H1 (cell line): ENCODE data around the gene CCDC91. TPM values are rescaled to one million over a fixed set of nuclear protein-coding genes. Genes with fewer than 3 reads are reported as not detected.

Experiments
- CTCF ChIA-PET: fragments of 300-600 bp; sonication (Branson Sonifier 250); formaldehyde crosslinking; loops from one replicate; lab custom pipeline; 2021; ENCODE audit not compliant: partially characterized antibody; lab: Charles Lee
- POLR2A ChIA-PET: fragments of 300-600 bp; sonication (Branson Sonifier 250); formaldehyde crosslinking; loops from one replicate; lab custom pipeline; 2021; ENCODE audit warnings: inconsistent platforms; ENCODE audit not compliant: partially characterized antibody; lab: Charles Lee
- DNase-seq, 2 experiments: peaks; one replicate each; pipeline versions ENCODE4 v3.0.0 to v3.0.0-alpha.2; 2010 to 2022; ENCODE audit warnings: low spot score in 2 of 2, low read depth in 1 of 2, mixed read lengths in 1 of 2
- FAIRE-seq: peaks from 2 replicates; lab custom pipeline; 2011; peaks lifted over from hg19 to GRCh38; lab: Jason Lieb, UNC
- H2AFZ ChIP-seq: 2 replicates; pipeline ENCODE4 v1.8.1; 2012; ENCODE audit warnings: low read length, inconsistent platforms
- H2AK5ac ChIP-seq: 2 replicates; pipeline ENCODE4 v1.6.1; 2013; ENCODE audit warnings: low read depth, low read length
- H2BK120ac ChIP-seq: replicated peaks from 2 replicates; pipeline ENCODE3; 2013; ENCODE audit warnings: low read depth, low read length, inconsistent platforms
- H2BK12ac ChIP-seq: 2 replicates; pipeline ENCODE4 v1.6.1; 2013; ENCODE audit warnings: low read depth, low read length
- H2BK15ac ChIP-seq: 2 replicates; pipeline ENCODE4 v1.6.1; 2013; ENCODE audit warnings: low read length
- H2BK20ac ChIP-seq: 2 replicates; pipeline ENCODE4 v1.6.1; 2013; ENCODE audit warnings: low read length
- H2BK5ac ChIP-seq: 2 replicates; pipeline ENCODE4 v1.6.1; 2013; ENCODE audit warnings: low read depth, low read length
- H3K14ac ChIP-seq: 2 replicates; pipeline ENCODE4 v1.6.1; 2013; ENCODE audit warnings: inconsistent platforms; ENCODE audit not compliant: insufficient read length
- H3K18ac ChIP-seq: 2 replicates; pipeline ENCODE4 v1.6.1; 2013; ENCODE audit warnings: low read length; ENCODE audit errors: extremely low read depth
- H3K23ac ChIP-seq: 2 replicates; pipeline ENCODE4 v1.6.1; 2013; ENCODE audit warnings: inconsistent platforms; ENCODE audit not compliant: insufficient read length
- H3K23me2 ChIP-seq: 2 replicates; pipeline ENCODE4 v1.6.1; 2013; ENCODE audit warnings: low read depth, low read length
- H3K27ac ChIP-seq: 2 replicates; pipeline ENCODE4 v1.6.1; 2011; ENCODE audit warnings: low read depth, low read length, inconsistent platforms
- H3K27me3 ChIP-seq, 4 experiments: replicated peaks in 1 of 4; 1 replicate in 1 of 4; 2 replicates in 3 of 4; pipeline versions ENCODE4 v1.6.1 to v1.8.1; 2011 to 2013; ENCODE audit warnings: low read length in 3 of 4, mild to moderate bottlenecking in 3 of 4, inconsistent platforms in 2 of 4, mixed read lengths in 2 of 4, moderate library complexity in 1 of 4; ENCODE audit not compliant: control insufficient read depth in 3 of 4, insufficient read depth in 3 of 4; ENCODE audit errors: extremely low read depth in 1 of 4
- H3K36me3 ChIP-seq, 4 experiments: 2 replicates each; pipeline versions ENCODE4 v1.6.1 to v1.8.1; 2011 to 2013; ENCODE audit warnings: mild to moderate bottlenecking in 4 of 4, low read length in 3 of 4, moderate library complexity in 2 of 4, control low read depth in 1 of 4, inconsistent platforms in 1 of 4; ENCODE audit not compliant: insufficient read depth in 4 of 4, control insufficient read depth in 2 of 4
- H3K4ac ChIP-seq: replicated peaks from 2 replicates; pipeline ENCODE3; 2013; ENCODE audit warnings: low read length, low read depth, mixed read lengths, inconsistent platforms; ENCODE audit not compliant: insufficient read length
- H3K4me1 ChIP-seq, 4 experiments: replicated peaks in 1 of 4; 1 replicate in 1 of 4; 2 replicates in 3 of 4; pipeline versions ENCODE4 v1.6.1 to v1.8.1; 2011 to 2013; ENCODE audit warnings: low read length in 3 of 4, inconsistent platforms in 2 of 4, mixed read lengths in 1 of 4; ENCODE audit not compliant: insufficient read depth in 4 of 4, control insufficient read depth in 3 of 4
- H3K4me2 ChIP-seq, 2 experiments: 2 replicates each; pipeline versions ENCODE4 v1.6.1 to v1.8.1; 2011 to 2013; ENCODE audit warnings: low read depth in 2 of 2, low read length in 2 of 2, control low read depth in 1 of 2, inconsistent platforms in 1 of 2, mild to moderate bottlenecking in 1 of 2; ENCODE audit not compliant: insufficient read depth in 1 of 2
- H3K4me3 ChIP-seq, 4 experiments: fragments of 200-600, 300-600 bp in 1 of 4; sonication (generic), shearing (Covaris generic), sonication (Bioruptor Twin) in 1 of 4; 2 replicates each; pipeline versions ENCODE4 v1.5.1 to v1.8.1; 2011 to 2016; ENCODE audit warnings: low read length in 4 of 4, low read depth in 3 of 4, control low read depth in 2 of 4, inconsistent platforms in 2 of 4, mild to moderate bottlenecking in 2 of 4, mixed read lengths in 1 of 4, moderate library complexity in 1 of 4; ENCODE audit not compliant: insufficient read depth in 2 of 4; ENCODE audit errors: extremely low read depth in 1 of 4
- H3K56ac ChIP-seq: replicated peaks from 2 replicates; pipeline ENCODE3; 2013; ENCODE audit warnings: low read depth, mild to moderate bottlenecking, mixed read lengths, low read length, inconsistent platforms; ENCODE audit not compliant: insufficient read length
- H3K79me1 ChIP-seq: 2 replicates; pipeline ENCODE4 v1.6.1; 2013; ENCODE audit warnings: low read depth, low read length, control low read depth
- H3K79me2 ChIP-seq, 2 experiments: 2 replicates each; pipeline versions ENCODE4 v1.6.1 to v1.8.1; 2012 to 2013; ENCODE audit warnings: low read length in 2 of 2, mild to moderate bottlenecking in 2 of 2, inconsistent platforms in 1 of 2; ENCODE audit not compliant: insufficient read depth in 2 of 2, control insufficient read depth in 1 of 2
- H3K9ac ChIP-seq, 4 experiments: replicated peaks in 1 of 4; 1 replicate in 1 of 4; 2 replicates in 3 of 4; pipeline versions ENCODE4 v1.6.1 to v1.8.1; 2011 to 2013; ENCODE audit warnings: low read depth in 3 of 4, low read length in 3 of 4, control low read depth in 2 of 4, mild to moderate bottlenecking in 2 of 4, moderate library complexity in 2 of 4, inconsistent platforms in 1 of 4; ENCODE audit errors: extremely low read depth in 1 of 4
- H3K9me3 ChIP-seq, 2 experiments: 2 replicates each; pipeline versions ENCODE4 v1.6.1 to v1.8.1; 2012 to 2013; ENCODE audit warnings: mild to moderate bottlenecking in 2 of 2, moderate library complexity in 2 of 2, control low read depth in 1 of 2, inconsistent platforms in 1 of 2, low read depth in 1 of 2, low read length in 1 of 2, mixed read lengths in 1 of 2; ENCODE audit not compliant: insufficient read depth in 2 of 2
- H4K20me1 ChIP-seq, 2 experiments: replicated peaks in 1 of 2; 2 replicates each; pipeline versions ENCODE3 to v1.8.1; 2011 to 2013; ENCODE audit warnings: inconsistent platforms in 2 of 2, low read length in 2 of 2, mild to moderate bottlenecking in 1 of 2; ENCODE audit not compliant: insufficient read depth in 2 of 2, control insufficient read depth in 1 of 2
- H4K5ac ChIP-seq: 2 replicates; pipeline ENCODE4 v1.6.1; 2013; ENCODE audit warnings: low read length, low read depth, mixed read lengths, inconsistent platforms; ENCODE audit not compliant: insufficient read length
- H4K8ac ChIP-seq: 2 replicates; pipeline ENCODE4 v1.8.0; 2013; ENCODE audit warnings: mild to moderate bottlenecking, moderate library complexity, low read length, inconsistent platforms; ENCODE audit not compliant: insufficient read depth; ENCODE audit errors: extremely low read depth
- H4K91ac ChIP-seq: replicated peaks from 2 replicates; pipeline ENCODE3; 2013; ENCODE audit warnings: low read length, mixed read lengths, inconsistent platforms; ENCODE audit not compliant: insufficient read length
- BACH1 ChIP-seq: IDR thresholded peaks from 2 replicates; pipeline ENCODE4 v1.6.1; 2012; ENCODE audit warnings: low read length, improper control_type of control experiment
- CBX5 ChIP-seq: fragments of 300-800, 300-1000 bp; sonication (generic); IDR thresholded peaks from 2 replicates; pipeline ENCODE4 v1.7.1; 2016; ENCODE audit warnings: antibody characterized with exemption, low read length, low read depth
- CEBPB ChIP-seq: IDR thresholded peaks from 2 replicates; pipeline ENCODE4 v1.6.1; 2012; ENCODE audit warnings: low read depth, low read length
- GABPA ChIP-seq: IDR thresholded peaks from 2 replicates; pipeline ENCODE4 v1.6.1; 2011; ENCODE audit warnings: mild to moderate bottlenecking, low read length, moderate library complexity, borderline replicate concordance; ENCODE audit not compliant: insufficient read depth
- KDM4A ChIP-seq: IDR thresholded peaks from one replicate; pipeline ENCODE4 v1.7.1; 2012; ENCODE audit warnings: low read depth, mild to moderate bottlenecking, moderate library complexity, low read length, inconsistent platforms; ENCODE audit not compliant: severe bottlenecking
- KDM5A ChIP-seq: fragments of 200-600 bp; IDR thresholded peaks from 2 replicates; pipeline ENCODE4 v1.7.1; 2012; ENCODE audit warnings: mild to moderate bottlenecking, low read length, inconsistent platforms, mixed read lengths
- PHF8 ChIP-seq: fragments of 200-600 bp; sonication (generic); conservative IDR thresholded peaks from 2 replicates; pipeline ENCODE4 v1.7.1; 2012; ENCODE audit warnings: low read depth, mild to moderate bottlenecking, inconsistent platforms, low read length, moderate library complexity
- POLR2A ChIP-seq, 2 experiments: IDR thresholded peaks; 1 replicate in 1 of 2; 2 replicates in 1 of 2; pipeline ENCODE4 v1.6.1; 2011; ENCODE audit warnings: low read depth in 2 of 2, low read length in 2 of 2, mild to moderate bottlenecking in 2 of 2; ENCODE audit errors: control extremely low read depth in 1 of 2
- POLR2AphosphoS5 ChIP-seq: IDR thresholded peaks from 2 replicates; pipeline ENCODE4 v1.6.1; 2011; ENCODE audit warnings: low read depth, low read length
- RBBP5 ChIP-seq: IDR thresholded peaks from 2 replicates; pipeline ENCODE4 v1.7.1; 2012; ENCODE audit warnings: low read depth, mild to moderate bottlenecking, inconsistent platforms, low read length, moderate library complexity, borderline replicate concordance
- SAP30 ChIP-seq: fragments of 300-600 bp; sonication (generic); IDR thresholded peaks from 2 replicates; pipeline ENCODE4 v1.7.1; 2012; ENCODE audit warnings: low read length, moderate library complexity, mild to moderate bottlenecking, inconsistent platforms; ENCODE audit not compliant: insufficient read depth, insufficient replicate concordance
- SIRT6 ChIP-seq: IDR thresholded peaks from one replicate; pipeline ENCODE4 v1.7.1; 2012; ENCODE audit warnings: low read length, inconsistent platforms
- SIX5 ChIP-seq: IDR thresholded peaks from 2 replicates; pipeline ENCODE4 v1.6.1; 2011; ENCODE audit warnings: mild to moderate bottlenecking, low read depth, low read length
- USF2 ChIP-seq: IDR thresholded peaks from 2 replicates; pipeline ENCODE4 v1.6.1; 2011; ENCODE audit warnings: low read length, improper control_type of control experiment
- WGBS, 2 experiments: shearing (Covaris generic) in 1 of 2; methylation state at CpG; one replicate each; pipeline versions ENCODE4 v1.1.6 to v1.1.7; 2013 to 2015; ENCODE audit warnings: low lambda C conversion rate in 2 of 2, mixed read lengths in 2 of 2, inconsistent platforms in 1 of 2, low coverage in 1 of 2, missing lambda C conversion rate in 1 of 2; ENCODE audit not compliant: insufficient replicate concordance in 2 of 2, insufficient coverage in 1 of 2, insufficient read length in 1 of 2; ENCODE audit errors: extremely low coverage in 1 of 2, missing lambda C conversion rate in 1 of 2; 5-methylcytosine and 5-hydroxymethylcytosine counted together
- polyA plus RNA-seq, 7 experiments: library from polyadenylated mRNA; depleted of rRNA in 3 of 7; stranded (reverse) in 5 of 7; unstranded in 2 of 7; fragments of >200 nt in 5 of 7; fragments of 200-250 nt in 2 of 7; gene quantifications; 1 replicate in 5 of 7; 2 replicates in 1 of 7; 4 replicates in 1 of 7; pipeline versions ENCODE4 v1.2.1 to v1.2.3, GENCODE V29; 2011 to 2013; ENCODE audit warnings: missing spikeins in 2 of 7, mixed read lengths in 2 of 7
- total RNA-seq: library from RNA; stranded (reverse); fragmentation: NEBNext Ultra II Directional; extraction: Animal tissue kit (Norgen Biotek cat#: 25700); gene quantifications from 2 replicates; pipeline ENCODE4 v1.2.1, GENCODE V29; 2021

The CCDC91 gene
- total and polyA plus RNA-seq, 2 of the 8 experiments (the other 6 are each of a cell fraction or from before 2014, with no cell fraction given), result 8.6 to 23.1 TPM

- no peak overlapping the region for H3K23ac ChIP-seq
- no peak overlapping the region for H3K4ac ChIP-seq
- no peaks in the 10 kb centered on the region for H3K79me2 ChIP-seq
- H4K8ac ChIP-seq, result no peak overlapping the region
- H3K27ac ChIP-seq, result no peak overlapping the region
- no peak overlapping the region for H2BK120ac ChIP-seq
- 92% methylated on average over 3 of the region's 3 CpGs; no CpG with 5 or more reads in 1 of the 2 experiments for WGBS, 2 experiments
- H4K5ac ChIP-seq, result no peak overlapping the region
- H2BK15ac ChIP-seq, result no peak overlapping the region
- H3K4me2 ChIP-seq, result no peak overlapping the region
- H4K20me1 ChIP-seq, result no peaks in the 10 kb centered on the region
- H3K4me3 ChIP-seq, result no peak overlapping the region
- H3K9ac ChIP-seq, result no peak overlapping the region
- no peak overlapping the region for H3K14ac ChIP-seq
- no peaks in the 10 kb centered on the region for H3K27me3 ChIP-seq
- H3K56ac ChIP-seq, result no peak overlapping the region
- H3K9me3 ChIP-seq, result no peaks in the 10 kb centered on the region
- H2BK12ac ChIP-seq, result no peak overlapping the region
- POLR2A ChIA-PET, result no interaction called here
- CTCF ChIA-PET, result no interaction called here
- H2BK20ac ChIP-seq, result no peak overlapping the region
- no peaks in the 10 kb centered on the region for H3K79me1 ChIP-seq
- no peak overlapping the region for H2BK5ac ChIP-seq
- DNase-seq, result no peak
- FAIRE-seq, result no peak
- H2AFZ ChIP-seq, result no peak overlapping the region
- TF ChIP-seq CEBPB, result no peak
- TF ChIP-seq KDM5A, result no peak
- no peak for TF ChIP-seq CBX5
- TF ChIP-seq KDM4A, result no peak
- no peak for TF ChIP-seq USF2
- TF ChIP-seq GABPA, result no peak
- TF ChIP-seq POLR2A (IDR thresholded peaks at IDR 0.05; ENCODE audit: control extremely low read depth in 1 of 2, low read depth in 2 of 2, low read length in 2 of 2), result no peak
- no peak for TF ChIP-seq BACH1
- TF ChIP-seq SAP30, result no peak
- TF ChIP-seq SIX5, result no peak
- no peak for TF ChIP-seq POLR2AphosphoS5
- no peak for TF ChIP-seq RBBP5
- no peak for TF ChIP-seq SIRT6
- no peak for TF ChIP-seq PHF8
- H4K91ac ChIP-seq, result no peak overlapping the region
- H3K36me3 ChIP-seq, result no peaks in the 10 kb centered on the region
- no peak overlapping the region for H2AK5ac ChIP-seq
- no peaks in the 10 kb centered on the region for H3K4me1 ChIP-seq
- no peak overlapping the region for H3K18ac ChIP-seq
- H3K23me2 ChIP-seq, result no peaks in the 10 kb centered on the region
These were observed 373.0 kb downstream of the CCDC91 start for GRCh38 chr12:28563286-28563685.
